ENCODE data around the gene ZBTB37.
"Not testable (repeated sequence)": the region's sequence is repeated elsewhere in the genome, so short reads cannot be mapped to it uniquely, and the experiment has no call there.

ZBTB37 gene, protein sequence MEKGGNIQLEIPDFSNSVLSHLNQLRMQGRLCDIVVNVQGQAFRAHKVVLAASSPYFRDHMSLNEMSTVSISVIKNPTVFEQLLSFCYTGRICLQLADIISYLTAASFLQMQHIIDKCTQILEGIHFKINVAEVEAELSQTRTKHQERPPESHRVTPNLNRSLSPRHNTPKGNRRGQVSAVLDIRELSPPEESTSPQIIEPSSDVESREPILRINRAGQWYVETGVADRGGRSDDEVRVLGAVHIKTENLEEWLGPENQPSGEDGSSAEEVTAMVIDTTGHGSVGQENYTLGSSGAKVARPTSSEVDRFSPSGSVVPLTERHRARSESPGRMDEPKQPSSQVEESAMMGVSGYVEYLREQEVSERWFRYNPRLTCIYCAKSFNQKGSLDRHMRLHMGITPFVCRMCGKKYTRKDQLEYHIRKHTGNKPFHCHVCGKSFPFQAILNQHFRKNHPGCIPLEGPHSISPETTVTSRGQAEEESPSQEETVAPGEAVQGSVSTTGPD

DNA sequence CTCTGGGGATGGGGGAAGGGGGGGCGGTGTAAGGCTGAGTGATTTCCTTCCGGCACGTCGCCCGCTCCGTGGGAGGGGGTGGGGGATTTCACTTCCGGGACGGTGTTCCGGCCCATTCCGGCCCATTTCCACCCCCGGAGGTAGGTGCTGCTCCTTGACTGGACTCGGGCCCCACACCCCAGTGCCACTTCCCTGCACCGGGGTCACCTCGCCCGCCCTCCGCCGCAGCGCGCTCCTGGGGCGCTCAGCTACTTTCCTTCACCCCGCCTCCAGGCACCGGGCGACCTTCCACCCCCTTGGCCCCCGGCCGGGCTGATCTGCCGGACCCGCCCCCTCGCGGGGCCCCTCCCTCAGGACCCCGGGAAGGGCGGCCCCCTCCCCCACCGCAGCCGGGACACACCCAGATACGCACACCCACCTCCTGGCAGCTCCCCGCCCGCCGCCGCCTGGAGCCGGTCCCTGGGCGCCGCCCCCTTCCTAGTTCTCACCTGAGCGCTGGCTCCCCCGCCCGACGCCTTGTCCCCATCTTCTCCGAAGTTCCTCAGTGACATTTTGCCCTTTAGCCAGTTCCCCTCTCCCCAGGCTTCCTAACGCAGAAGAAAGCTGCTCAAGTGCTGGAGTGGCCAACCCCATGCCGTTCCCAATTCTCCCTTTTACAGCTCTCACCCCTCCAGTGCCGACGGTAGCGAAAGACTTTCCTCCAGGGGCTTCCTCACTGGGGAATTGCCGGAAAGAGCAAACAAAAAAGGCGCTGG lies at the start of gene ZBTB37:
Gene ZBTB37, plus strand, starts transcription at position 115 of the 755 bp plus-strand sequence. CDS start 1,846 bp downstream, outside the sequence.
- peak; percentile 80 to 86 for DNase-seq (ENCODE audit: low read depth in 2 of 2, low spot score in 1 of 2)

DNA sequence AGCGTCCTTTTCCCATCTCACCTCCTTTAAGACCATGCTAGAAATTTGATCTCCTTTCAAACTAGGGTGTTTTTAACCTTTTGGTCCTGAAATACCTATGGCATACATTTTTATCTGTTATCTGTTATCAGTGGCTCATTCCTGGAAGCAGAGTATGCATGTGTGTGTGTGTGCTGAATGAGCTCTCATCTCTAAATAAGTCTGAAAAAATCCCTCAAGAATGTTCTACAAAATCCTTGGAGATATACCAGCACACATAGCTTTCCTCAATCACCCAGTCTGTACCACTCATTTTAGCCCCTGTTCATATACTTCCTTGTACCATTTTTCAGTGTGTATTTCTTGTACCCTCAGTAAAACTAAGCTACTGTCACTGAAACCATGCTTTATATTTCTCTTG lies 49.7 kb upstream of the ZBTB37 start:
- DNase-seq (ENCODE audit: low read depth in 2 of 2, low spot score in 1 of 2) = no peak

DNA sequence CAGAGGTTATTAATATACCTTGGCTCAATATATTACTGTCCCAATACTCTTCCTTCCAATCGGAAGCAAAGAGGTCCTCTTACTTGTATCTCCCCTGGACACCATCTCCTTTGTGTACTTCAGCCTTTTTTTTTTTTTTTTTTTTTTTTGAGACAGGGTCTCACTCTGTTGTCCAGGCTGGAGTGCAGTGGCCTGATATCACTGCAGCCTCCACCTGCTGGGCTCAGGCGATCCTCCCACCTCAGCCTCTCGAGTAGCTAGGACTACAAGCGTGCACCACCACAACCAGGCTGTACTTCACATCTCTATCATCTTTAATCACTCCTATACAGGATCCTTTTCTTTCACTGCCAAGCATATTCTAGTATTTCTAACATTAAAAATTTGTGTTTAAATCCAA lies 46.5 kb upstream of the ZBTB37 start:
- no peak for DNase-seq (ENCODE audit: low read depth in 2 of 2, low spot score in 1 of 2)

DNA sequence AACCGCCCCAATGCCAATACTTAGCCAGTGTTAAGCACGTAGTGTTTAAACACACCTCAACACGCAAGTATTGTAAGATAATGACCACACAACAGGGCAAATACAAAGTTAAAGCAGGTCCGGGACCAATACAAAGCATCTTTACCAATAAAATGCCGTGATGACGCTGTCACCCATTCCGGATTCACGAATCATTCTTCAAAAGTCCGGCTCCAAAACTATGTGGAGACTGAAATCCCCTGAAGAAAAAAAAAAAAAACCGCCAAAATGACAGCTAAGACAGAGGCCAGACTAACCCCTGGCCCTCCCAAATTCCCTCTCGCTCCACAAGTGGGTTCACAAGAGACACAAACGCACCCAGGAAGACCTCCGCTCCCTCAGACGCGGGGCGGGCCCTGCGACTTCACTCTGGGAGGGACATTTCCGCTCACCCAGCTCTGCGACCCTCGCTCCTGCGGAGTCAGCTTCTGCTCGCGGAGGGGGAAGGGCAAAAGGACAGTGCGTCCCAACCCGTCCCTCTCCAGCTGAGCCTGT lies 44.3 kb upstream of the ZBTB37 start:
- no peak for DNase-seq (ENCODE audit: low read depth in 2 of 2, low spot score in 1 of 2)

DNA sequence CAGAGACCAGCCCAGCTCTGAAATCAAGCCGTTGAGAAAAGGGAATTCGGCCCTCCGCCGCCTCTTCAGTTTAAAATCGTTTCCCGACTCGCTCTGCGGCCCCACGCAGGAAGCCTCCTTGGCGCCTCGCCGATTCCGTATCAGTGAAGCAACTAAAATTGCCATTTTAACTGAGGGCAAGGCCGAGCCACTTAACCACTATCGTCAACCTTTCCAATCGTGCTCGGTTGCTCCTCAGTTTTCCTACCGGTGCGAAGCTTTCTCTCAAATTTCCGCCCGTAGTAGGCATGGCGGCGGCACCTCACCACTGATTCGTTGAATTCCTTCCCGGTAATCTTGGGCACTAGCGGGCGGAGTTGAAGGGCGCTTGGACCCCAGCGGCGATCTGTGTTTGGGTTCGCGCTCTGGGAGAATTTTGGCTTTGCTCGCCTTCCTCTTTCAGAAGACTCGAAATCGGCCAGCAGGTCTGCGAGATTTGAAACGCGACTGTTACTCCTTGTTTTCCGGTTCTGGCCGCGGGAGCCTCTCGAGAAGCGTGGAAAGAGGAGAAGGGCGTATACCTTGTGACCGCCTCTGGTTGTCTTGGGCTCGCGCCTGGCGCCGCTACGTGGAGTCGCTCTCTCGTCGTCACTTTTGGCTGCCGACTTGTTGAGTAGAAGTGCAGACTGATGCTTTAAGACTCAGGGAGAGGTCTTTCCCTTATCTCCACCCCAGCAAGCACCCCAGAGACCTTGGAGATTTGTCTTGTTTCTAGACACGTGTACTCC lies 43.7 kb upstream of the ZBTB37 start, which contains the start of the genes CENPL and DARS2:
Gene CENPL, minus strand, starts transcription at position 569 of the 767 bp plus-strand sequence. CDS start 13,584 bp downstream, outside the sequence.
Gene DARS2, plus strand, starts transcription at position 359 of the 767 bp plus-strand sequence. CDS start 557 bp downstream, outside the sequence.
- peak; percentile 75 to 80 for DNase-seq (ENCODE audit: low read depth in 2 of 2, low spot score in 1 of 2)

DNA sequence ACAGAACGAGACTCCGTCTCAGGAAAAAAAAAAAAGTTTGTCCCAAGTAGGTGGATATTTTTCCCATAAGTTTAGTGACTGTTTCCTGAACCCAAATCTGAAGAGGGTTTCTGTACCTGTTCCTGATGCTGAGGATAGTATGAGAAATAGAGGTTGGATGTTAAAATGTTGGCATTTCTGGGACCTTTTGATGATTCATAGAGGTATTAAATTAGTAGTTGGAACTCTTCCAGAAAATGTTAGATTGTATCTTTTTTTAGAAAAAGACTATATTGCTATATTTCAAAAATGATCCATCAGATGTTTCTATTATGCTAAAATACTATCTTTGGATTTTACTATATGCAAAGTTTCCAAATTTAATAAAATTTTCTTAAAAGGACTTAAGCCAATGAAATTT lies 40.6 kb upstream of the ZBTB37 start:
- DNase-seq (ENCODE audit: low read depth in 2 of 2, low spot score in 1 of 2) = no peak

DNA sequence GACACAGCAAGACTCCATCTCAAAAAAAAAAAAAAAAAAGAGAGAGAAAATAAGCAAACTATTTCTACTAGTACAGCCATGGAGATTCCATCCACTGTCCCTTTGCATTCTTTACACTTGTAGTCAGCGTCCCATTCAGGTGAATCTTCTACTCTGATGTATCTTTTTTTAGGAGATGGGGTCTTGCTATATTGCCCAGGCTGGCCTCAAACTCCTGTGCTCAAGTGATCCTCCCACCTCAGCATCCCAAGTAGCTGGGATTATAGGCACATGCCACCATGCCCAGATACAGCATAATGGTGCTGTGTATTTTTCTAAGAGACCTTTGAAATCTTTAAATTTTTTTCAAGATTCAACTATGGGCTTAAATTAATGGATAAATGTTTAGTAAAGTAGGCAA lies 35.4 kb upstream of the ZBTB37 start:
- DNase-seq (ENCODE audit: low read depth in 2 of 2, low spot score in 1 of 2) = no peak

DNA sequence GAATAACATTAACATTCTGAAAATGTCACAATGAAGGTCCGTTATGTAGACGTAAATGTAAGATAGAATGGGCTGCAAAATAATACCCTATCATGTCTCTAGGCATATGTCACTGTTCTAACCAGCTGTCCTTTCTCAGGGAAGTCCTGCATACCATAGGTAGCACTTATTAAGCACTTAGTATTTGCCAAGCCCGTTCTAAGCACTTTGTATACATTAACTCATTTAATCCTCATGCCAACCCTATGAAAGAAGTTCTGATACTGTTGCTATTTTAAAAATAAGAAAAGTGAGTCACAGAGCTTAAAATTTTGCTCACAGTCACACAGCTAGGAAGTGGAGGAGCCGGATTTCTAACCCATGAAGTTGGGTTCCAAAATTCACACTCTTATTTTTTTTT lies 16.1 kb upstream of the ZBTB37 start:
- DNase-seq (ENCODE audit: low read depth in 2 of 2, low spot score in 1 of 2) = no peak

DNA sequence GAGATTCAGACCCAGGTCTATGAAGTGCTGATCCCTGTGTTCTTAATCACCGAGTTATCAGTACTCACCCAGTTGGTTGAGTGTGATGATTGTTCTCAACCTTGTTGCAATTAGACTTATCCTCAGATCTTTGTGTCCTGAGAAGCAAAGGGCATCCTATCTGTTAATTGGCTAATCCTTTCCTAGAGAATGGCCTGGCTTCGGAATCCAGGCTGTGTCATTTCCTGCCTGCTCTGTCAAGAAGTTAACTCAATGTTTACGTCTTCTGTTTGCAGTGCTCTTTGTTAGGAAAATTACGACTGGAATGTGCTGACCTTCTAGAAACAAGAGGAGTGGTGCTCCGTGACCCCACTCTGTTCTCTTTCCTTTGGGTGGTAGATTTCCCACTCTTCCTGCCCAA lies 15.1 kb upstream of the ZBTB37 start:
- no peak for DNase-seq (ENCODE audit: low read depth in 2 of 2, low spot score in 1 of 2)

DNA sequence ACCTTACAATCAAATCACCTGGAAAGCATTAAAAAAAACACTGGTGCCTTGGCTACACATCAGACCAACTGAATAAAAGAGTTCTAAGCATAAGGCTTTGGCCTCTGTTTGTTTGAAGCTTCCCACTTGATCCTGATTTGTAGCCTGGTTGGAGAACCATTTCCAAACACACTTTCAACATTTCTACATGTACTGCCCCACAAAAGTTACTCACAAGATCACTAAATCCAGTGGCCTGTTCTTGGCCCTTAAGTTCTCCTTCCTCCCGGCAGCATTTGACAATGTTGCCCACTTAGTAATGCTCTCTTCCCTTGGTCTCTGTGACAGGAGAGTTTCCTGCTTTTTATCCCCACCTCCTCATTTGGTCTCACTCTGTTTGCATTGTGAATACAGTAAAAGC lies 12.2 kb upstream of the ZBTB37 start:
- no peak for DNase-seq (ENCODE audit: low read depth in 2 of 2, low spot score in 1 of 2)

DNA sequence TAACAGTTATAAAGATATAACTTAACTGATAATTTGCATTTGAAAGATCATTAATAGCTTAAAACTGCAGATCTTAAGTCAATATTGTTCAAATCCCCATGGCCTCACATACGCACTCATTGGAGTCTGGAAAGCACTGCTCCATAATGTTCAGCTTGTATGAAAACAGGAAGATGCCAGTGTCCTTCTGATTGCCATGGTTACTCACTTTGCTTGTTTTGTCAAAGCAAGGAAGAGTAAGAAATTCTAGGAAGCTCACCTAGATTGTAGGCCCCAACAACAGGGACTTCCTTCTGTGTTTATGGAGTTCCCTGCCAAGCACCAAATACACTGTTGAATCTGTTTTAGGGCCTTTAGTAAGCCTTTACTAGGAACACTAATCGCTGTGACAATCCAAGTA lies 11.3 kb upstream of the ZBTB37 start:
- DNase-seq (ENCODE audit: low read depth in 2 of 2, low spot score in 1 of 2) = no peak

DNA sequence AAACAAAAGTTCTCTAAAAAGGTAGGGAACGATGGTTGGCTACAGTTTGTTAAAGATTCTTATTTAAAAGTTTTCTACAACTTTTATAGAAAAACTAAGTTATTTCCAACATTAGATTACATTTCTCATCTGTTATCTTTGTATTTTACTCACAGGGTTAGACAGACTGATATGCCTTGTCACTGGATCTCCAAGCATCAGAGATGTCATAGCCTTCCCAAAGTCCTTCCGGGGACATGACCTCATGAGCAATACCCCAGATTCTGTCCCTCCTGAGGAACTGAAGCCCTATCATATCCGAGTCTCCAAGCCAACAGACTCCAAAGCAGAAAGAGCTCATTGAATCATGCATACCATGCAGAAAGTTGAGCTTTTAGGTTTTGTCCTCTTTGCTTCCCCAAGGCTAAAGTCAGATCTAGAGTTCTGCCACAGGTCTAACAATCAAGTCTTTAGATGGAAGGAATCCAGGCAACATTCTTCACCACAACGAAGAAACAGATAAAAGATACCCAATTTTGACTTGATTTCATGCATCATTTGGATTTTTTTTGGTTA lies 10.7 kb upstream of the ZBTB37 start:
- DNase-seq (ENCODE audit: low read depth in 2 of 2, low spot score in 1 of 2) = no peak

DNA sequence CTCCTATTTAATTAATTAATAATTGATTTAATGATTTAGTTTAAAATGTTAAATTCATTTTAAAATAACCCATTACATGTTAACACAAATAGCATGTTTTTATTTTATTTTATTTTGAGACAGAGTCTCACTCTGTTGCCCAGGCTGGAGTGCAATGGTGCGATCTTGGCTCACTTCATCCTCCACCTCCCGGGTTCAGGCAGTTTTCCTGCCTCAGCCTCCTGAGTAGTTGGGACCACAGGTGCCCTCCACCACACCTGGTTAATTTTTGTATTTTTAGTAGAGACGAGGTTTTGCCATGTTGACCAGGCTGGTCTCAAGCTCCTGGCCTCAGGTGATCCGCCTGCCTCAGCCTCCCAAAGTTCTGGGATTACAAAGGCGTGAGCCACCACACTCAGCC lies 8.6 kb upstream of the ZBTB37 start:
- DNase-seq (ENCODE audit: low read depth in 2 of 2, low spot score in 1 of 2) = not testable (repeated sequence)

DNA sequence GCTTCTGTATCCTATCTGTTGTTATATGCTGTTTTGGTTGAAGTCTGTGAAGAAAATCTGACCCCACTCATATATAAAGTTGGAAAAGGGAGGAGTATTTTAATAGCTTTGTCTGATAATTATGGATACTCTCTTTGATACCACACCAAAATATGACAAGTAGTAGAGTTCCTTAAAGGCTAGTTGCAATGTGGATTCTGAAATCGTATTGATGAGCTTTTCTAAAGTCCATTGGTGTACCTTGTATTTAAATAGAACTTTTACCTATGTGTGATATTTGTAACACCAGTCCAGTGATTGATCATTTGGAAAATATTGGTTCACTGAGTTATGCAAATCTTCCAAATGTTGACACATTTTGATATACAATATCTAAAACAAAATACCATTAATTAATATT lies 8.1 kb upstream of the ZBTB37 start:
- DNase-seq (ENCODE audit: low read depth in 2 of 2, low spot score in 1 of 2) = no peak

DNA sequence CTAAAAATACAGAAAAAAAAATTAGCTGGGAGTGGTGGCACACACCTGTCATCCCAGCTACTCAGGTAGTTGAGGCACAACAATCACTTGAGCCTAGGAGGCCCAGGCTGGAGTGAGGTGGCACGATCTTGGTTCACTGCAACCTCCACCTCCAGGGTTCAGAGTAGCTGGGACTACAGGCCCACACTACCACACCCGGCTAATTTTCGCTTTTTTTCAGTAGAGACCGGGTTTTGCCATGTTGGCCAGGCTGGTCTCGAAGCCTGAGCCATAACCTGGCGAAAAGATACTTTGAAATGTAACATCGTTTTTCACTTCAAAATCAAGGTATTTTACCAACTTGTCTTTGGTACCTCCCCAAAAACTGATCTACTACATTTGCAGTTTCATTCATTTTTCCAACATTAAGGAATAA lies 6.4 kb upstream of the ZBTB37 start:
- DNase-seq (ENCODE audit: low read depth in 2 of 2, low spot score in 1 of 2) = no peak

DNA sequence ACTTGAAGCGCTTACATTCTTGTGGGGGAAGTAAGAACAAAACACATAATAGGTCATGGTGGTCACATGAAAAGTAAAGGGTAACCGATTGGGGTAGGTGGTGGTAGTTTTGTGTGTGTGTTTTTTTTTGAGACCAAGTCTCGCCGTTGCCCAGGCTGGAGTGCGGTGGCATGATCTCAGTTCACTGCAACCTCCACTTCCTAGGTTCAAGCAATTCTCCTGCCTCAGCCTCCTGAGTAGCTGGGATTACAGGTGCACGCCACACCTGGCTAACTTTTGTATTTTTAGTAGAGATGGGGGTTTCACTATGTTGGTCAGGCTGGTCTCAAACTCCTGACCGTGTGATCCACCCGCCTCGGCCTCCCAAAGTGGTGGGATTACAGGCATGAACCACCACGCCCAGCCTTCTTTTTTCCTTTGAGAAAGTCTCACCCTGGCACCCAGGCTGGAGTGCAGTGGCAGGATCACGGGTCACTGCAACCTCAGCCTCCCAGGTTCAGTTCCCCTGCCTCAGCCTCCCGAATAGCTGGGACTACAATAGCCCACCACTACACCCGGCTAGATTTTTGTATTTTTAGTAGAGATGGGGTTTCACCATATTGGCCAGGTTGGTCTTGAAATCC lies 5.9 kb upstream of the ZBTB37 start:
- not testable (repeated sequence) for DNase-seq (ENCODE audit: low read depth in 2 of 2, low spot score in 1 of 2)

DNA sequence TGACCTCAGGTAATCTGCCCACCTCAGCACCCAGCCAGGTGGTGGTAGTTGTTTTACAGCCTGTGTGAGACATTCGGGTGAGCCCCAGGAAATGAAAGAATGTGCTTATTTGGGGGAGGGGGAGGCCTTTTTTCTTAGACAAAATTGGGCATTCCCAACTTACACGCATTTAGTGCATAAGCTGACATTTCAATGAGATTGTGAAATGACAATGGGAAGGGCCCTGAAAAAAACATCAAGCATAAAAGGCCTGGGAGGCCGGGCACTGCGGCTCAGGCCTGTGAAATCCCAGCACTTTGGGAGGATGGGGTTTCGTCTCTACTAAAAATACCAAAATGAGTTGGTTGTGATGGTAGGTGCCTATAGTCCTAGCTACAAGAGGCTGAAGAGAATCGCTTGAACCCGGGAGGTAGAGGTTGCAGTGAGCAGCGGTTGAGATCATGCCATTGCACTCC lies 5.4 kb upstream of the ZBTB37 start:
- no peak for DNase-seq (ENCODE audit: low read depth in 2 of 2, low spot score in 1 of 2)

DNA sequence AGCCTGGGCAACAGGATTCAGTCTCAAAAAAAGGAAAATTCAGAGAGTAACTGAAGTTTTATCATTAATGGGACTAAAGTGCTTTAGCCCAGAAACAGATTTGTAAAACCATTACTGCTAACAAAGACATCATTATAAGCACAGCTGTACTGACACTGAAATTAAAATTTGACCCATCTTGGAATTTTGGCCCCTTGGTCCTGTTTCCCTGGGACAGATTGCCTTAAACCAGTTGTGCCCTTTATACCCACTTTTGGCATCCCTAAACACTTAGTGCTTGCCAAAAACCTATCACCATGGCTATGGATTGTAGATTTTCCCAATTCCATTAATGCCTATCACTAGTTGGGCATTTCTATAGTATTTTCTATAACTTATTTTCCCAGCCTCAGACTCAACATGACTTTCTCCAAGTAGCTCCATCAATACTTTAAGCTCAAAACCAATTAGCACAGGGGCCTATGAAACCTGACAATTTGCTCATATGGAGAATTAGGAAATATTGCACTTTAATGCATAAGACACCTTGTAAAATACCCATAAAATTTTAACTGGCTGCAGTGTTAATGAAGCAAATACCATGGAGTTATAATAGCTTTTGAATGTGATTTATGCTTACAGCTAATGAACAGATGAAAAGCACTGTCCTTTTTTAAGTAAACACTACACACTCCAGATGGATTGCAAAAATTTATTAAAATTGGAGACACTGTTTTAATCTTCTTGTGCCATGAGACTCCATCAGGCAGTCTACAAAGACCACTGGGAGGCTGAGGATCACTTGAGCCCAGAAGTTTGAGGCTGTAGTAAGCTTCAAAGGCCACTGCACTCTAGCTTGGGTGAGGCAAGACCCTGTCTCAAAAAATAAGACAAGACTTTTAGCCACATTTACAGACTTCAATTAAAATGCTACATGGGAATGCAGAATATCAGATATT lies 4.7 kb upstream of the ZBTB37 start:
- no peak for DNase-seq (ENCODE audit: low read depth in 2 of 2, low spot score in 1 of 2)

All from stimulated activated CD8-positive, alpha-beta memory T cell treated with anti-CD3 and anti-CD28 coated beads, Interleukin-4, amount 100 ng/mL, for 4 hours (primary cell).